CD4-positive, alpha-beta T cell treated with Interleukin-15 for 4 hours (primary cell): ENCODE results near the gene LRTM2.
A peak's percentile ranks its signal among the peaks of the same experiment; 100 is the strongest.

Experiments used
- DNase-seq: peaks from one replicate; pipeline ENCODE4 v3.0.0-alpha.2; 2020; ENCODE audit warnings: low spot score

The LRTM2 gene

GRCh38 chr12:1797991-1798640 lies 22.2 kb upstream of the LRTM2 start:
- no peak for DNase-seq

GRCh38 chr12:1798641-1799020 lies 21.7 kb upstream of the LRTM2 start:
- no peak for DNase-seq

- no peak for DNase-seq
These were observed 21.1 kb upstream of the LRTM2 start for GRCh38 chr12:1799051-1799881.

GRCh38 chr12:1799882-1800400 lies 20.4 kb upstream of the LRTM2 start:
- DNase-seq: no peak

GRCh38 chr12:1800401-1801302 lies 19.7 kb upstream of the LRTM2 start:
- no peak for DNase-seq

GRCh38 chr12:1801303-1801975 lies 18.9 kb upstream of the LRTM2 start:
- DNase-seq: no peak

- no peak for DNase-seq
These were observed 16.6 kb upstream of the LRTM2 start for GRCh38 chr12:1803736-1804135.

GRCh38 chr12:1804545-1805332 lies 15.6 kb upstream of the LRTM2 start:
- DNase-seq: peak; percentile 89

GRCh38 chr12:1805441-1806081 lies 14.8 kb upstream of the LRTM2 start:
- DNase-seq: no peak

- DNase-seq: no peak
These were observed 13.9 kb upstream of the LRTM2 start for GRCh38 chr12:1806301-1807086.

GRCh38 chr12:1807087-1807860 lies 13.1 kb upstream of the LRTM2 start:
- DNase-seq: no peak

GRCh38 chr12:1808036-1808797 lies 12.1 kb upstream of the LRTM2 start:
- DNase-seq: no peak

GRCh38 chr12:1808798-1809480 lies 11.4 kb upstream of the LRTM2 start:
- DNase-seq: no peak

GRCh38 chr12:1809591-1810190 lies 10.7 kb upstream of the LRTM2 start:
- no peak for DNase-seq

GRCh38 chr12:1810201-1810930 lies 10.0 kb upstream of the LRTM2 start:
- no peak for DNase-seq

GRCh38 chr12:1810931-1811280 lies 9.5 kb upstream of the LRTM2 start:
- no peak for DNase-seq
